HG03045 (cell line): ENCODE results near the gene NME7.

ENCODE experiments used
- ATAC-seq: cut with Tn5 transposase; IDR thresholded peaks from one replicate; pipeline ENCODE4 v1.9.1; 2021; ENCODE audit warnings: mild to moderate bottlenecking, moderate library complexity; ENCODE audit not compliant: unreplicated experiment

Gene NME7

DNA sequence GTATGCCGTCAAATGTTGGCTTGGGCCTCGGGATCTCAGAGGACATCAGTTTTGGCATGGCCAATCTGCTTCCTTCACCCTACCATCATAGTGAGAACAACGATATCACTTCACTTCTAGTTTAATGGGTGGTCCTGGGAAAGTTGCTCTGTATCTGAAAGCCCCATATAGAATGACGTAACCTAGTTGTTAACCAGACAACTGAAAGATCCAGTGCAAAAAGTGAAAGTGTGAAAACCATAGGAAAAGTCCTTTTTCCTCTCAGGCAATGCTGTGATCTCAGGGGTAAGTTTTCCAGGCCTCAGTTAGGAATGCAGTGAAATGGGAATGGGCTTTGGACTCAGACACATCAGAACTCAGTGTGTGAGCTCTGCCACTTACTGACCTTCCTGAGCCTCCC is 279.7 kb downstream of the NME7 start:
- no peak for ATAC-seq

DNA sequence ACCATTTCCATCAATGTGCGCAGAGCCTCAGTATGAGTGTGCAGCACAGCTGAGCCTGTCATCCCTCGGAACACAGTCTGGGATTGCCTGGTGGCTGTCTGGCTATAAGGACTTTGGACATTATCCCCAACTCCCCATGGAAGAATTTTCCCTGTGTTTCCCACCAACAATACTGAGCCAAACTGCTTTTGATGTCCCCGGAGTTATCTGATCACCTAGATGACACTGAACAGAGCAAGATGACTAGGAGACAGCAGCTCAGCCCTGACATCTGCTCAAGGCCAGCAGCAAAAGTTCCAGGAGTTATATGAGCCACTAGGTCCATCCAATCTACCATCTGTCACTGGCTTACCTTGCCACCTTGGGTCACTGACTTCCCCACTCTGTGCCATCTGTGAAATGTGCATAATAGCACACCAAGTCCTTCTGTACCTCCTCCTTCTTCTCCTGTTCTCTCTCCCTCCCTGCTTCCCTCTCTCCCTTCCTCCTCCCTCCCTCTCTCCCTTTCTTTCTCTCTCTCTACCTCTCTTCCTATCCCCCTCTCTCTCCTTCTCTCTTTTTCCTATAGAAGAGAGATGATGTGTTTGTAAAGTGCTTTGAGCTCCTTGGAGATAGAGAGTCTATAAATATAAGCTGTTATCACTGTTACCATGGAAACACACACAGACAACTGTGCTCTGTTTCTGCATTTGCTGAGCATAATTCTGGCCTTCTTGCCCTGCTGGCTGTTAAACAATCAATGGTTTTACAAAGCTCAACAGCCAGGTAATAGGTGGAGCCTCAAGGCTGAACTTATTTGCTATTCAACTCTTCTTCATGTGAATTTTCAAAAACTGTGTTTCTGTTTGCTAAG is 280.8 kb downstream of the NME7 start:
- ATAC-seq: no peak

DNA sequence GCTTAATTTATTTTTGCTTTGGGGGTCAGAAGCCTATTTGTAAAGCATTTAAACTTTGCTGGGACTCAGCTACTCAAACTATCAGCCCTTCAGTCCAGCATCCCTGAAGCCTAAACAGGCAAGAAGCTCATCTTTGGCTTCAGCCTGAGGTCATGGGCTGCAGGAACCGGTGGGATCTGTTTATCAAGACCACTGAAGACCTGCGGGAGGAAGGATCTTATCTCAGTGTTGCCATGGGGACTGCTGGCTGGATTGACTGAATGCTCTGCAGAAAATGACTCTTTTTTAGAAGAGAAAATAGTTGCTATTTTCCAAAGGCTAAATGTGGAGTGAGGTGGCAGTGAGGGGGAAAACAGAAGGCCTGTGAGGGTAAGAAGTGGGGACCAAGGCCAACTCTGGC is 281.7 kb downstream of the NME7 start:
- ATAC-seq: no peak
